Stomach (tissue), 4 donors: ENCODE data around the gene CPSF4L.

Experiments used
- CTCF ChIP-seq, 7 experiments: fragments of 450-650 bp in 4 of 7; fragments of 200-600 bp in 3 of 7; sonication (generic) in 3 of 7; IDR thresholded peaks; one replicate each; pipeline ENCODE4 v1.5.1; 2016 to 2019; ENCODE audit warnings: antibody characterized with exemption in 7 of 7, control low read depth in 2 of 7, mild to moderate bottlenecking in 1 of 7
- EP300 ChIP-seq: sonication (generic); formaldehyde crosslinking; IDR thresholded peaks from one replicate; pipeline ENCODE4 v1.6.1; 2017; ENCODE audit warnings: antibody characterized with exemption
- POLR2A ChIP-seq, 4 donors: fragments of 450-650 bp; IDR thresholded peaks; one replicate each; pipeline ENCODE4 v1.6.1; 2016; ENCODE audit warnings: antibody characterized with exemption in 4 of 4, control low read depth in 2 of 4, mild to moderate bottlenecking in 1 of 4, moderate library complexity in 1 of 4
- POLR2AphosphoS5 ChIP-seq, 3 donors: sonication (generic); formaldehyde crosslinking; IDR thresholded peaks; one replicate each; pipeline ENCODE4 v1.6.1; 2016; ENCODE audit warnings: antibody characterized with exemption in 3 of 3

GRCh38 chr17:73224663-73225305 is 36.9 kb downstream of the CPSF4L start:
- TF ChIP-seq CTCF (IDR thresholded peaks at IDR 0.05): no peak
- no peak for TF ChIP-seq POLR2A (IDR thresholded peaks at IDR 0.05)
- TF ChIP-seq POLR2AphosphoS5 (IDR thresholded peaks at IDR 0.05): no peak
- TF ChIP-seq EP300: no peak
